GM12801 (cell line): ENCODE results near the gene ZNF804A.

ENCODE experiments used
- TF ChIP-seq, protein P1 (sequence below): IDR thresholded peaks from one replicate; pipeline ENCODE4 v1.5.1; 2011; ENCODE audit warnings: control low read depth; ENCODE audit not compliant: insufficient read length; ENCODE audit errors: extremely low read depth

Gene ZNF804A

DNA sequence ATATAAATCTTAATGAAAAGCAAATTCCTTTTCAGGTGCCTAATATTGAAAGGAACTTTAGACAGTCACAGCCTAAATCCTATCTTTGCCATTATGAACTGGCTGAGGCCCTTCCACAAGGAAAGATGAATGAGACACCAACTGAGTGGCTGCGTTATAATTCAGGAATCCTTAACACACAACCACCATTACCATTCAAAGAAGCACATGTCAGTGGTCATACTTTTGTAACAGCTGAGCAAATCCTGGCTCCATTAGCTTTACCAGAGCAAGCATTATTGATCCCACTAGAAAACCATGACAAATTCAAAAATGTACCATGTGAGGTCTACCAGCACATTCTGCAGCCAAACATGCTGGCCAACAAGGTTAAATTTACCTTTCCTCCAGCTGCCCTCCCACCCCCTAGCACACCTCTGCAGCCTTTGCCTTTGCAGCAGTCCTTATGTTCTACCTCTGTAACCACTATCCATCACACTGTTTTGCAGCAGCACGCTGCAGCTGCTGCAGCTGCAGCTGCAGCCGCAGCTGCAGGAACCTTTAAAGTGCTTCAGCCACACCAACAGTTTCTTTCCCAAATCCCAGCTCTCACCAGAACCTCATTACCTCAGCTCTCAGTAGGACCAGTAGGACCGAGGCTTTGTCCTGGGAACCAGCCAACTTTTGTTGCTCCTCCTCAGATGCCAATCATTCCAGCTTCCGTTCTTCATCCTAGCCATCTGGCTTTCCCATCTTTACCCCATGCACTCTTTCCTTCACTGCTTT is 340.1 kb downstream of the ZNF804A start:
- TF ChIP-seq, protein P1, sequence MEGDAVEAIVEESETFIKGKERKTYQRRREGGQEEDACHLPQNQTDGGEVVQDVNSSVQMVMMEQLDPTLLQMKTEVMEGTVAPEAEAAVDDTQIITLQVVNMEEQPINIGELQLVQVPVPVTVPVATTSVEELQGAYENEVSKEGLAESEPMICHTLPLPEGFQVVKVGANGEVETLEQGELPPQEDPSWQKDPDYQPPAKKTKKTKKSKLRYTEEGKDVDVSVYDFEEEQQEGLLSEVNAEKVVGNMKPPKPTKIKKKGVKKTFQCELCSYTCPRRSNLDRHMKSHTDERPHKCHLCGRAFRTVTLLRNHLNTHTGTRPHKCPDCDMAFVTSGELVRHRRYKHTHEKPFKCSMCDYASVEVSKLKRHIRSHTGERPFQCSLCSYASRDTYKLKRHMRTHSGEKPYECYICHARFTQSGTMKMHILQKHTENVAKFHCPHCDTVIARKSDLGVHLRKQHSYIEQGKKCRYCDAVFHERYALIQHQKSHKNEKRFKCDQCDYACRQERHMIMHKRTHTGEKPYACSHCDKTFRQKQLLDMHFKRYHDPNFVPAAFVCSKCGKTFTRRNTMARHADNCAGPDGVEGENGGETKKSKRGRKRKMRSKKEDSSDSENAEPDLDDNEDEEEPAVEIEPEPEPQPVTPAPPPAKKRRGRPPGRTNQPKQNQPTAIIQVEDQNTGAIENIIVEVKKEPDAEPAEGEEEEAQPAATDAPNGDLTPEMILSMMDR = no peak

DNA sequence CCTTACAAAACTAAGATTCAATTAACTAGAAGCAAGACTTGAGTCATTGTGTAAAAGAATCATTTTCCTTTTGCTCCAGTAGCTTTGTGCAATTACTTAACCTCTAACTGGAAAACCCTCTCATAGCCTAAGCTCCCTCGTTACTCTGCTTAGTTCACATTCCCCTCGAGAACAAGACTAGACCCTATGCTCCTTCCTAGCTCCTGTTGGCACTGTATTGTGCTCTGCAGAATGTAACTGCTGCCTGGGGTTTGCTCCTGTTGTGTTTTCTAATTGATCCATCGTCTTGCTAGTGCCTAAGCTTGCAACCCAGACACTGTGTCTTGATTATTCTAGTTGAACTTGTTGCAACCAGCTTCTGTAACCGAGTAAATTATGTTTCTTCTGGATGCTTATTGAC is 347.0 kb downstream of the ZNF804A start:
- TF ChIP-seq, protein P1 = no peak

DNA sequence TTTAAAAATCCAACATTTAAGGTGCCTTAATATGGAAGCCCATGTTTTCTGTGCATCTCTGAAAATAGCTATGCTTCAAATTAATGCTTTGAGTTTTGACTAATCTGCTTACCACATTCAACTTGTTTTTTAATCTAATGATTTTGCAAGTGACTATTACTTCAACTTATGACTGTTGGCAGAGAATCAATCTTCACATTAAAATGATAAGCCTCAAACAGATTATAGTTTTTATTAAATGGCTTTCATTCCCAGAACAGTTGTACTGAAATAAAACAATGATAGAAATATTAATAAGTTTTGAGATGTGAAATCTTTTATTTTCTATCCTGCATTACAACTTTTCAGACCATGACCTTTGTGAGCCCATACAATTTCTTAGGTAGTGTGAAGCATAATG is 347.5 kb downstream of the ZNF804A start:
- TF ChIP-seq, protein P1 = no peak

DNA sequence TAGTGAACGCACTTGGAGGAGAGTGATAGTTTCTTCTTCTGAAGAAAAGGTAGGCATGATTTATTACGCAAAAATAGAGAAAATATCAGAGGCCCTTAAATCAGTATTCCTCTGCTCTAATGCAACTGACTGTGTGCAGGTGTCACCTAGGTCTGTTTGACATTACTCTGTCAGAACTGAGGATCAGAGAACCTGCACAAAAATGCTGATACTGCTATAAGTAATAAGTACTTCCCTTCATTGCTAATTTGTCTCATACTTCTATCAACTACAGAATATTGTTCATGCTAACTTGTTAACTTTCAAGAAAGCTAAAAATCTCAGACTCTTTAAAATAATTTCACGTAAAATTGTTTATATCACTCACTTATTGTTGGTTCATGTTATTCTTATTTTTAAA is 358.5 kb downstream of the ZNF804A start:
- TF ChIP-seq, protein P1 = no peak

DNA sequence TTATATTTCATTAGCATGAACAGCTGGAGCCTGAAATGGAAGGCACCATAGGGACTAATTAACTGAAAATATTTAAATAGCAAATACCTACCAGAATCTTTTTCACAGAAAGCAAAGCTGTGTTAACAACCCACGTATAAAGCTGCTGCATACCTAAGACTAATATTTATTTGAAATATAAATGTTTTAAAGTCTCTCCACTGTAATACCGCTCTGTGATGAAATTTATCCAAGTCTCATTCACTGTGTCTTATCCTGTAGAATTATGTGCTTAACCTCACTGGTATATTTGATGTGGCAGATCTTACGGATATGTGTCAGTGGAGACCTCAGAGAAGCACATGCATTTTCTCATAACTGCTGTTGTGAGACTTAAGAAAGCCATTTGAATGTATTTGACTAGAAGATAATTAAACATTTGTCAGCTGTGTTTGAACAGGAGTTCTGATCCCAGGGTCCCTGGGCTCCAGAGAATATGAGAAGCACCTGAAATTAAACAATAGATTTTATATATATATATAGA is 373.3 kb downstream of the ZNF804A start:
- TF ChIP-seq, protein P1 = no peak
